Measurements from ENCODE around the gene TM9SF4.

Gene TM9SF4

GRCh38 chr20:32215147-32215546, 105.6 kb downstream of the TM9SF4 start:
- DNase-seq, result no peak

DNA sequence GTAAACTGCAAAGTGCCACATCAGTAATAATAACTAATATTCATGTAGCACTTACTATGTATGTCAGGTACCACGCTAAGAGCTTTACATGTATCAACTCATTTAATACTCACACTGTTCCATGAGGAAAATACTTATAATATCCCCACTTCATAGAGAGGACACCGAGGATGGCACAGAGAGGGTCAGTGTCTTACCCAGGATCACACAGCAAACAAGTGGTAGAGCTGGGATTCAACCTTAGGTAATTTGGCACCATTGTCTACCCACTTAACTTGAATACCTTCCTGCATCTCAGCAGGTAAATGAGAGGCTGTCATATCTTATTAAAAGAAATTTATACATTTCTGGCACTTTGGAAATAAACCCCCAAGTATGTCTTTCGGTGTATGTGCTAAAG, 106.2 kb downstream of the TM9SF4 start:
- DNase-seq, result no peak

DNA sequence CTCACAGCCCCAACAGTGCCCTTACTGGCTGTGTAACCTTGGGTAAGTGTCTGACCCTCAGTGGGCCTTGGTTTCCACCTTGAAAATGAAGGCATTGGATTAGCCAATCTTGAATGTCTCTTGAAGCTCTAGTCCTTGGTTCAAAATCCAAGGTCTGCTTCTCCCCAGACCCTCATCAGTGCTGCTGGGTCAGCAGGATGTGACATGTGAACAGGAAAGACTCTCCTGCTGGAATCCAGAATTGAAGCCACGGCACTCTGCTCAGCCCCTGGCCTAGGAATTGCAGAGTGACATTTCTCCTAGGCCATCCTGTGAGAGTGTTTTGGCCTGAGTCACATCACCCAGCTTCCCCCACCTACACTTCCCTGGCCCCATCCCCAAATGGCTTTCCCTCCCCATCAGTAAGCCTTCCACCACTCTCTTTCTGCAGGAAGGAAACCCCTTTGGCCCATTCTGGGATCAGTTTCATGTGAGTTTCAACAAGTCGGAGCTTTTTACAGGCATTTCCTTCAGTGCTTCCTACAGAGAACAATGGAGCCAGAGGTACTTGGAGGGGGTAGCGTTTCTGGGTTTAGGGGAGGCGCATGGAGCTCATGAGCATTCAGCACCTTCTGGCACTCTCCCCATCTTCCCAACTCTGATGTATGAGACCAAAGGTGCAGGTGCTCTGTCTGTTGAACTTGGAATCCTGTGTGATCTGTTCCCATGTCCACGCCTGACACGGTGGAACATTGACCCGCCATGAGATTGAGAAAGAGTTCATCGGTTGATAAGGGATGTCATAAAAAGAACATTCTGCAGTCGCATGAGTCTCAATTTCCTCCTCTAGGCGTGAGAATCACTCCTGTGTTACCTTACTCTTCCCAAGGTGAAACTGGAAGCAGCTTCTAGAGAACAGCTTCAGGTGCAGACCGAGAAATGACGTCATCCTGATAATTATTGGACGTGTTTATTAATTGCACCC, 106.9 kb downstream of the TM9SF4 start:
- no peak for DNase-seq

Measured in kidney glomerular epithelial cell (primary cell).